GM04504 (cell line): ENCODE data around the gene GPR176.

ENCODE experiments used
- DNase-seq: peaks from one replicate; pipeline ENCODE4 v3.0.0-alpha.2; 2012; ENCODE audit warnings: low read depth

The GPR176 gene

DNA sequence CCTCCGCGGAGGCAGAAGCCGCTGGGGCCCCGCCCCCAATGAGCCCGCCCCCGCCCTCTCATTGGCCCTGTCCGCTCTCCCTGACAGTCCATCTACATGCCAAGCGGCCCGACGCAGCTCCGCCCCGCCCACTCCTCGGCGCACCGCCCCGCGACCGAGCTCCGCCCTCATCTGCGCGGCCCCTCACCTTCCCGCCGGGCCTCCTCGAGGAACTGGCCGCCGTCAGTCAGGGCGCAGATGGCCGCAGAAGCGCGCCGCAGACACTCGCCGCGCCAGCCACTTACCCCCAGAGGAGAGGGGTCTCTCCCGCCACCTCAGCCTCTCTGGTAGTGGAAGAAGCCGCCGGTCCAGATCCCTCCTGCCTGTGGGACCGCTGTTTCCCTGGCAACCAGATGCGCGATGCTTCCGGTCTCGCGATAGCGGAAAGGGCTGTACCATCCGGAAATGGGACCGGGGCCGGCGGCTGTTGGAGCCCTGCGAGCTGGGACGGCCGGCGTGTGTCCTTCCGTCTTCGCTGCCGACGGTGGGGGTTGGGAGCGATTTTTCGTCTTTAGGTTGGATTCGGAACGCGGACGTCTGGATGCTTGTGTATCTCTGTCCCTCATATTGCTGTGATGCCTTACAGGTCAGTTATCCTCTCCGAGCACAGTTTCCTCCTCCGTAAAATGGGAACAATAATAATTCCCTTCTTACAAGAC, 137.5 kb downstream of the GPR176 start, which contains the start of gene FSIP1:
Gene FSIP1, minus strand, starts transcription at position 401 of the 698 bp plus-strand sequence. CDS start 6,317 bp downstream, outside the sequence.
- DNase-seq, result peak; percentile 94

DNA sequence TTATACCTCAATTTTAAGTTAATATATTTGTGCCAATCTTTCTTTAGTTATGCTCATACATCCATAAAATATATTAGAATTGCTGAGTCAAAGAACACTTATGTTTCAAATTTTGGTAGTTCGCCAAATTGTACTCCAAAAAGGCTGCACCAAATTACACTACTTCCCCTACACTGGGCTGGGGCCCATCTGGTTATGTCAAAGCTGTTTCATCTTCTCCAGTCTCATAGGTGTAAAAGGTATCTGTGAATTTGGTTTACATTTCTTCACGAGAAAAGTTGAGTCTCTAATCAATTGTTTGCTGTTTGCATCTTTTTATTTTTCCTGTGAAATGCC, 138.1 kb downstream of the GPR176 start:
- no peak for DNase-seq

DNA sequence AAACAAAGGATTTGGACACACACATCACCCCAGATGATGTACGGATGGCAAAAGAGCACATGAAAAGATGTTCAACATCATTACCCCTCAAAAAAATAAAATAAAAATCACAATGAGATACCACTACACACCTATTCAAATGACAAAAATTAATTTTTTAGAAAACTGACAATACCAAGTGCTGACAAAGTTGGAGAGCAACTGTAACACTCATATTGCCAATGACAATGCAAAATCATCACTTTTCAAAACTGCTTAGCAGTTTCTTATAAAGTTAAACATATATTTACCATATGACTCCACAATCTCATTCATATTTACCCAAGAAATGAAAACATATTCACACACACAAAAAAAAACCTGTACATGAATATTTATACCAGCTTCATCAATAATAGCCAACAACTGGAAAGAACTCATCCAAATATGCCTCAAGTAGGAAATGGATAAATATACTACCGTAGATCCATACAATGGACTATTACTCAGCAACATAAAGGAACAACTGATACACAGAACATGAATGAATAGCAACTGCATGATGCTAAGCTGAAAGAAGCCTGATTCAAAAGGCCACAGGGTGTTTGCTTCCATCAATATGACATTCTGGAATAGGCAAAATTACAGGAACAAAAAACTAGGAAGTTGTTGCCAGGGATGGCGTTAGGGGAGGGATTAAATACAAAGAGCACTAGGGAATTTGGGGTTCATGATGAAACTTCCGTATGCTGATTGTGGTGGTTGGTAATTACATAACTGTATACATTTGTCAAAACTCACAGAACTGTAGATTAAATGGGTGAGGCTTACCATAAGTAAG, 138.7 kb downstream of the GPR176 start:
- no peak for DNase-seq

DNA sequence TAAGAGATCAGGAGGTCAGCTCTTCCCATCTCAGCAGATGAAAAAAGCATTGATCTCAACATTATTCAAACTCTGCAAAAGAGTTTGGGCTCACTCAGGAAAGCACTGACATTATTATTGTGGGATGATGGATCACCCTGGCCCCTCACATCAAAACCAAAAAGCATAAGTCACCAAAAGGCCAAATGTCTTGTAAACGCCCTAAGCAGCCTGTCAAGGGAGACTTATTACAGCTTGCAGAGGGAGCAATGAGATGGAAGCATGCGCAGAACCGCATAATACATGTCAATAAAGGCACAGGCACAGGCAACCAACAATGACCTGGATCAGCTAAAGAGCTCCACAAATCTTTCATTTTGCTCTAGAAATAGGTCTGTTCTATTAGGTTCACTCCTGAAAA, 142.0 kb downstream of the GPR176 start:
- DNase-seq, result no peak

DNA sequence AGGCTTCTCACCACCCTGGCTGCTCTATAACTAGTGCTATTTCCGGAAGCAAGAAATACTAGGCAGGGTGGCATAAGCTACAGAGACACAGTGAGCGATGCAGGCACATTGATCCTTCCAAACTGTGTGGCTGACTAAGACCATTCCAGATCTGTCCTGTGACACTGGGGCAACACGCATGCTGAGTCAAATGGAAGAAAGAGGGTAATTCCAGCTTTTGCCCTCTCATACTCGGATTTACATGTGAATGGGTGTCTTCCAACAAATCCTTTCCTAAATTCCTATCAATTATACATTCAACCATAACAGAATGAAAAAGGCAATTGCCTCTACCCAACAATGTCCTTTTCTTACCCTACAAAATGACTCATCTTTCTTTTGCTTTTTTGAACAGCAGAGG, 142.6 kb downstream of the GPR176 start:
- DNase-seq, result no peak

DNA sequence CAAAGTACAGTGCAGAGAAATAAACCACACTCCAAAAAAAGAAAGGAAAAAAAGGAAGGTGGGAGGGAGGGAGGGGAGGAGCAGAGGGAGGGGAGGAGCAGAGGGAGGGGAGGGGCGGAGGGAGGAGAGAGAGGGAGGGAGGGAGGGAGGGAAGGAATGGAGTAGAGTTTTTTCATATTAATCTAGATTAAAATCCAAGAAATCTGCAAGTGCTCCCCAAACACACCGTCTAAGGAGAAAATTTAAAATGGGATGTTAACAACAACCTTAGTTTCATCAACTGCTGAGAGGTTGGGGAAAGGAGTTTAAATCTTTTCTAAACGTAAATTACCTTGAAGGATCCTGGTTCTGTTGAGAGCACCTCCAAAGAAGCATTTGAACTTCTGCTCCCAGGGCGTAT, 144.0 kb downstream of the GPR176 start:
- DNase-seq, result no peak

DNA sequence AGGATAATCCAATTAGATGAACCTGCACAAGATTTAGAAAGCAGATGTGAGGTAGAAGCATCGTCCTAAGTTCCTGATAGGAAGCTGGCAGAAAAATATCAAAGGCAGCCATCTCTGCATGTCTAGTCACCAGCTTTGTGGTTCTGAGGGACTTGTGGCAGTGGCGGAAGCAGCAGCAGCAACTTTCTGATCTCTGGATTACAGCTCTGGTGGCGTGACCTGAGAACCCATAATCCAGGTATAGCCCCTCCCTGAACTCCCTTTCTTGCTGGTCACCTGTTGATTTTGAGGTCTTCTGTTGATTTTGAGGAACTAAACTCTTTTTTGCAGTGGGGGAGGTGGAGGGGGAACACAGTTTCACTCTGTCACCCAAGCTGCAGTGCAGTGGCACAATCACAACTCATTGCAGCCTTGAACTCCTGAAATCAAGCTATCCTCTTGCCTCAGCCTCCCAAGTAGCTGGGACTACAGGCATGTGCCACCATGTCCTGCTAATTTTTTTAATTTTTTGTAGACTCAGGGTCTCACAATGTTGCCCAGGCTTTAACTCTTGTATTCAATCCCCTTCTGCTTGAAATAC, 145.3 kb downstream of the GPR176 start:
- DNase-seq, result no peak

DNA sequence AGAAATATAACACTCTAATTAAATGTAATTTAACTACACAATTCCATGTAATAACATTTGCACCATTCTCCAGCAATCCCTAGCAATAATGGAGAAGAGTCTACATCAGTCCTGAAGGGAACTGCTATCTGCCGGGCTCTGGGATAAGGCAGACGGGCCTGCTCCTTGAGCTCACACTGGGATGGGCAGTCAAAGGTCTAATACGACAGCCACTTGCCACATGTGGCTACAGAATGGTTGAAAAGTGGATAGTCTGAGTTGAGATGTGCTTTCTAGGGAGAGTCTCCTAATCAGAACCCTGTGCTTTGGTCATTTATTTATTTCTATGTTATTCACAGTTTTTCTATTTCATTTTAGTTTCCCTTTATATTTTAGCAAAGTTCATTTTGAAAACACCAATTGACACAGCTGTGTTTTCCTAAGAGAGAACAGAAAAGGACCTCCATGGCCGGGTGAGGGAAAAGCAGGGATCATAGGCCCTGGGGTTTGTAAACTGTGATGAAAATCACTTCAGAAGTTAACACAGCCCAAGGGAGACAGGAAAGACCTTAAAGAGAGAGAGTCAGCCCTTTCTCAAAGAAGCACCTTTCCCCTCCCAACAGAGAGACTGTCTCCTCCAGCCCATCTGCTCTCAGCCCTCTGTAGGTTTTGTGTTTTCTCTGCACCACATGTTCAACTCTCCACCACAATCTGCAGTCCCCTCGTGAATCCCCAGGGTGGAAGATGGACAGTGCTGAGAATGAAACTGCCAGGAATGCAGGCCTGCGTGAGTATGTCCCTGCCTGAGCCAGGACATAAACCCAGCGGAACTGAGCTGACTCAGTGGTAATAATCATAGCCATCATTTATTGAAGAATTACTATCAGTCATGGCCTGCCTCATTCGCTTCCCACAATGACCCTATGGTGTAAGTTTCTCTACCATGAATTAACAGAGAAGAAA, 149.0 kb downstream of the GPR176 start:
- DNase-seq, result peak; percentile 96

DNA sequence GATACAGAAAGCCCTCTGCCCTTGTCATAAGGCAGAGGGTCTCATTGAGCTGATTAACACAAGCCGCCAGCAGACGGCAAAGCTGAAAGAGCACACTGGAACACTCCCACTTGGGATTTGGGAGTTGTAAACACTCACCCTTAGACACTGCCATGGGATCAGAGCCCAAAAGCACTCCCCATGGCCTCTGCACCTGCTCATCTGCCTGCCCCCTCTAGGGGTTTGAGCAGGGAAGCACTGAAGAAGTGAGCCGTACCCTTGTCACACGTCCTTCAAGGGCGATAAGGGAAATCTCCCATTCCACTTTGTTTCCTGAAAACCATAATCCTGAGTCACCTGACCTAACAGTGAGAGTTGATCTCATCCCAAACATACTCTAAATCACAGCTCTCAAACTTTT, 152.1 kb downstream of the GPR176 start:
- DNase-seq, result no peak

DNA sequence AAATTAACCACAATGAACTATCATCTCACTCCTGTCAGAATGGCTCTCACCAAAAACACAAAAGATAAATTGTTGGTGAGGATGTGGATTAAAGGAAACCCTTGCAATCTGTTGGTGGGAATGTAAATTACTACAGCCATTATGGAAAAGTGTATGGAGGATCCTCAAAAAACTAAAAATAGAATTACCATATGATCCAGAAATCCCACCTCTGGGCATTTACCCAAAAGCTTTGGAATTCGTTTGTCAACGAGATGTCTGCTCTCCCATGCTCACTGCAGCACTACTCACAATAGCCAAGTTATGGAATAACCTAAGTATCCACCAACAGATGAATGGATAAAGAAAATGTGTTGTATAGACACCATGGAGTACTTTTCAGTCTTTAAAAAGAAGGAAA, 159.1 kb downstream of the GPR176 start:
- DNase-seq, result no peak

DNA sequence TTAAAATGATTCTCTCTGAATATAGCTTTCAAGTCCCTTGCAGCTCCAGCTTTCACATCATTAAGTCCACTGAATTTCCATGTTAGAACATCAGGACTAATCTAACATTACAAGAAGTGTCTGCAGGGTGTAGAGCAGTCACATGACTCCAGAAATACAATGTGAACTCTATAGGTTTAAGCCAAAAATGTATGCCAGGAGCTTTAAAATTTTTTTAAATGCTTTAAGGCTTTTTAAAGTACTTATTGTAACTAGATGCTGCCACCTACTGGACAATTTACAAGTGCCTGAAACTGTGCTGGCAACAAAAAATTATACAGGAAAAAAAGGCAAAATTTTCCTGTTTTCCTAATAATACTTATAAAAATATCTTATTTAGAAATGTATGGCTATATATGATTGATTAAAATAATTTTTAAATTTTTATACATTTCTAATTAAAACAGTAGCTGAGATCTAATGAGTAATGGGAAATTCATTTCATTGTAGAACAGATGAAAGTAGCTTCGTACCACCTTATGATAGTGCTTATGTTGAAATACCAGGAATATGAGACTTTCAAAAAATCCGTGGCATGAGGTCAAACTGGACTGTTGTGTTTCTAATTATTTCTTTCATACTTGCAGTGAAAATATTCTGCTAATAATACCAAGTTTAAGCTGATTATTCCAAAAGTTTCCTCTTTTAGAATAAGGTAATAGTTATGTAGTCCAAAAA, 163.1 kb downstream of the GPR176 start:
- DNase-seq, result peak; percentile 43

DNA sequence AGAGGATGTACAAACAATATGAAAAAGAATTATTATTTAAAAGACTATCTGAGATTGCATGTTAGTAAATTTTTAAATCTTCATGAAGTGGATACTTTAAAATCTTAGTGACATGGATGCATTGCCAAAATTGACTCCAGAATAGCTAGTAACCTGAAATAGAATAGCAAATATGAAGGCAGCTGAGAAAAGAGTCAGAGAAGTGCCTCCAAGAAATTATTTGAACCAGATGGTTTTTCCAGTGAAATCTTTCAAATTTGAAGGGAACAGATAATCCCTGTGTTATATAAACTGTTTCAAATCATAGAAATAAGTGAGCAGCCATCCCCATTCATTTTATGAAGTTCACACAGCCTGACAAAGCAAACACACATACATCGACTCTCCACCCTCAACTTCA, 167.1 kb downstream of the GPR176 start:
- DNase-seq, result no peak

DNA sequence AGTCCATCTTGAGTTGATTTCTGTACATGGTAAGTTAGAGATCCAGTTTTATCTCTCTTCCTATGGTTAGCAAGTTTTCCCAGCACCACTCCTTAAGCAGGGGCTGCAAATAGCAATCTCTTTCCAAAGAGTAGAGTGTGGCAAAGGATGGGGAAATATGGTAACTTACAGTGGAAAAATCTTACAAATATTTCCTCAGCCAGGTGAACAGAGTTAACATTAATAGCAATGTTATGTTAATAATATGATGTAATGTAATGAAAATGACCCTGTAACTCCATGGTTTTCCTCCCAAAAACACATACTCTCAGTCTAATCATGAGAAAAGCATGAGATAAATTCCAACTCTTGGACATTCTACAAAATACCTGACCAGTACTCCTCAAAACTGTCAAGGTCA, 167.8 kb downstream of the GPR176 start:
- no peak for DNase-seq
